Loucy (cell line): Measurements from ENCODE around the gene PTPRN2.

ENCODE experiments used
- H2AFZ ChIP-seq: fragments of 200-600 bp; sonication (generic); 2 replicates; pipeline ENCODE4 v1.6.0; 2016; ENCODE audit warnings: antibody characterized with exemption, mild to moderate bottlenecking, low read length, moderate library complexity
- H3F3A ChIP-seq: fragments of 200-600 bp; 2 replicates; pipeline ENCODE4 v1.6.0; 2016; ENCODE audit warnings: antibody characterized with exemption, low read depth, mild to moderate bottlenecking
- H3K27me3 ChIP-seq: fragments of 200-600 bp; sonication (generic); 2 replicates; pipeline ENCODE4 v1.6.1; 2014; ENCODE audit warnings: low read length, mild to moderate bottlenecking; ENCODE audit not compliant: insufficient read depth, poor library complexity, severe bottlenecking
- H3K36me3 ChIP-seq: fragments of 200-600 bp; sonication (generic); 2 replicates; pipeline ENCODE4 v1.6.1; 2016; ENCODE audit warnings: low read length; ENCODE audit not compliant: insufficient read depth
- H3K4me1 ChIP-seq: fragments of 200-600 bp; sonication (generic); 2 replicates; pipeline ENCODE4 v1.5.1; 2014; ENCODE audit warnings: low read length, mild to moderate bottlenecking; ENCODE audit not compliant: insufficient read depth, poor library complexity, severe bottlenecking
- H3K4me2 ChIP-seq: fragments of 200-600 bp; sonication (generic); 2 replicates; pipeline ENCODE4 v1.6.0; 2014; ENCODE audit warnings: antibody characterized with exemption, low read length, low read depth, mild to moderate bottlenecking; ENCODE audit not compliant: poor library complexity, severe bottlenecking
- H3K4me3 ChIP-seq: fragments of 200-600 bp; sonication (generic); 2 replicates; pipeline ENCODE4 v1.5.1; 2014; ENCODE audit warnings: low read length, mild to moderate bottlenecking, mixed read lengths; ENCODE audit not compliant: poor library complexity, severe bottlenecking
- H3K79me2 ChIP-seq: fragments of 200-600 bp; sonication (generic); 2 replicates; pipeline ENCODE4 v1.6.1; 2014; ENCODE audit warnings: low read length; ENCODE audit not compliant: insufficient read depth
- H3K9ac ChIP-seq: fragments of 200-600 bp; sonication (generic); 2 replicates; pipeline ENCODE4 v1.6.0; 2014; ENCODE audit warnings: mild to moderate bottlenecking, low read depth, low read length, moderate library complexity; ENCODE audit not compliant: poor library complexity, severe bottlenecking
- H3K9me2 ChIP-seq: fragments of 200-600 bp; sonication (generic); replicated peaks from 2 replicates; pipeline ENCODE4 v1.6.1; 2016; ENCODE audit warnings: low read depth, low read length, mixed read lengths
- H3K9me3 ChIP-seq: fragments of 200-600 bp; sonication (generic); 2 replicates; pipeline ENCODE4 v1.6.1; 2014; ENCODE audit warnings: mild to moderate bottlenecking, antibody characterized with exemption, low read length, low read depth; ENCODE audit not compliant: insufficient read depth
- H4K20me1 ChIP-seq: fragments of 200-600 bp; sonication (generic); 2 replicates; pipeline ENCODE4 v1.6.0; 2014; ENCODE audit warnings: antibody characterized with exemption, low read length, mild to moderate bottlenecking; ENCODE audit not compliant: insufficient read depth, poor library complexity, severe bottlenecking
- CTCF ChIP-seq: fragments of 200-600 bp; sonication (generic); conservative IDR thresholded peaks from 2 replicates; pipeline ENCODE4 v1.5.1; 2014; ENCODE audit warnings: mild to moderate bottlenecking, antibody characterized with exemption, low read length
- EZH2phosphoT487 ChIP-seq: fragments of 200-600 bp; IDR thresholded peaks from 2 replicates; pipeline ENCODE4 v1.6.1; 2018; ENCODE audit warnings: antibody characterized with exemption, mild to moderate bottlenecking, moderate library complexity, borderline replicate concordance

The PTPRN2 gene

DNA sequence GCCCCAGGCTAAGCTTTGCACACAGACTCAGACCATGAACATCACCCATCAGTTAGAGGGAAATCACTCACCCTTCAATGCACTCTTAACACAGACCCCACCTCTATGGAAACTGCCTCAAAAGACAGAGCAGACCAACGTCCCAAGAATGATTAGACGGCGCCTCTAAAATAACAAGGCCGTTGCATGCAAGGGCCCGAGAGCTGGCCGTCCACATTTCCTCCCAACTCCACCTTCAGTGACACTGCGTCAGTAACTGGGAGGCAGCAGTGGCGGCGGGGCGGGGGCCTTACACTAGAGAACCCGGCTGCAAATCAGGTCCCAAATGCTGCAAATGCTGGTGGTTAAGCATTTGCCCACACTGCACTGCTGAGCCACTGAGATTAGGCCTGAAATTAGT, 115.0 kb downstream of the PTPRN2 start:
- H3F3A ChIP-seq: no peaks in the 10 kb centered on the region
- peaks cover 31% of the 10 kb centered on the region; the same call in 1 of the 2 replicates for H3K9me3 ChIP-seq
- no peaks in the 10 kb centered on the region for H4K20me1 ChIP-seq
- no peaks in the 10 kb centered on the region for H3K79me2 ChIP-seq
- H3K27me3 ChIP-seq: no peaks in the 10 kb centered on the region
- H3K9me2 ChIP-seq: no peaks in the 10 kb centered on the region
- no peaks in the 10 kb centered on the region for H3K4me1 ChIP-seq
- TF ChIP-seq CTCF: no peak
- TF ChIP-seq EZH2phosphoT487: no peak
- no peak overlapping the region for H3K9ac ChIP-seq
- no peak overlapping the region for H3K4me2 ChIP-seq
- H3K36me3 ChIP-seq: no peaks in the 10 kb centered on the region
- H2AFZ ChIP-seq: no peak overlapping the region
- H3K4me3 ChIP-seq: no peak overlapping the region

GRCh38 chr7:158471716-158472115, 115.9 kb downstream of the PTPRN2 start:
- no peaks in the 10 kb centered on the region for H3K4me1 ChIP-seq
- peaks cover 31% of the 10 kb centered on the region; the same call in 1 of the 2 replicates for H3K9me3 ChIP-seq
- H2AFZ ChIP-seq: no peak overlapping the region
- no peaks in the 10 kb centered on the region for H3K9me2 ChIP-seq
- H3K4me2 ChIP-seq: no peak overlapping the region
- H3K9ac ChIP-seq: no peak overlapping the region
- TF ChIP-seq CTCF (no peak), EZH2phosphoT487 (no peak)
- no peaks in the 10 kb centered on the region for H3F3A ChIP-seq
- H3K36me3 ChIP-seq: no peaks in the 10 kb centered on the region
- no peaks in the 10 kb centered on the region for H3K79me2 ChIP-seq
- no peak overlapping the region for H3K4me3 ChIP-seq
- H4K20me1 ChIP-seq: no peaks in the 10 kb centered on the region
- H3K27me3 ChIP-seq: no peaks in the 10 kb centered on the region

DNA sequence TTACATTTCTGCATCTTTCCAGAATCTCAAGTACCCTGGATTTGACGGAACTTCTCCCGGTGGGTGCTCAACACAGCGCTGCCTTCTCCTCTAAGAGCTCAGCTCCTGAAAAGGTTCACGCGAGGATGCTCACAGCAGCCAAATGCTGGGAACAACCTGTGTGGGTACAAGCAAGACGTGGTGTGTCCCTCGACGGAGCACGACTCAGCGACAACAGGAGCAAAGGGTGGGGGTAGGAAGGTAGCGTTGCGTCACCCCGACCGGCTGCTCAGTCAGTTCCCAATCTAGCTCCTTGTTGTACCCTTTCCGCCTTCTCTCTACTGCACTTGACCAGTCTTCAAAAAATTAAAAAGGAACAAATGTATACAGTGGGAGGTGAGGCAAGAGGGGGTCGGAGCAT, 117.3 kb downstream of the PTPRN2 start:
- Histone ChIP-seq H3K79me2 (no peaks in the 10 kb centered on the region), H3K9ac (no peak overlapping the region), H3K9me2 (no peaks in the 10 kb centered on the region), H3K4me2 (no peak overlapping the region), H3K4me1 (no peaks in the 10 kb centered on the region), H3K36me3 (no peaks in the 10 kb centered on the region), H3K4me3 (no peak overlapping the region), H2AFZ (no peak overlapping the region), H4K20me1 (no peaks in the 10 kb centered on the region), H3F3A (no peaks in the 10 kb centered on the region), H3K9me3 (peaks cover 24% of the 10 kb centered on the region; the same call in 1 of the 2 replicates), H3K27me3 (no peaks in the 10 kb centered on the region)
- TF ChIP-seq CTCF (no peak), EZH2phosphoT487 (no peak)
